PFSK-1 (cell line): ENCODE measurements around the gene MCTP1.

Source experiments
- FOXP2 ChIP-seq: optimal IDR thresholded peaks from 2 replicates; pipeline ENCODE3; 2011; ENCODE audit warnings: borderline replicate concordance, control low read depth, inconsistent platforms; ENCODE audit not compliant: insufficient read depth; ENCODE audit errors: extremely low read length, extremely low read depth
- POLR2AphosphoS5 ChIP-seq: IDR thresholded peaks from 2 replicates; pipeline ENCODE4 v1.6.1; 2012; ENCODE audit warnings: low read depth, mild to moderate bottlenecking, control low read depth, low read length, moderate library complexity
- REST ChIP-seq, 2 experiments: IDR thresholded peaks; 2 replicates each; pipeline versions ENCODE4 v1.6.1 to v1.8.0; 2011 to 2012; ENCODE audit warnings: low read depth in 2 of 2, low read length in 2 of 2, control low read depth in 1 of 2, inconsistent platforms in 1 of 2, mild to moderate bottlenecking in 1 of 2, moderate library complexity in 1 of 2; ENCODE audit not compliant: insufficient read depth in 1 of 2
- SIN3A ChIP-seq: IDR thresholded peaks from 2 replicates; pipeline ENCODE4 v1.6.1; 2012; ENCODE audit warnings: mild to moderate bottlenecking, low read length, moderate library complexity, borderline replicate concordance; ENCODE audit not compliant: insufficient read depth
- TAF1 ChIP-seq: IDR thresholded peaks from 2 replicates; pipeline ENCODE4 v1.6.1; 2012; ENCODE audit warnings: low read length, control low read depth, borderline replicate concordance; ENCODE audit not compliant: insufficient read depth

Gene MCTP1

GRCh38 chr5:95050708-95051107, 234.2 kb downstream of the MCTP1 start:
- no peak for TF ChIP-seq SIN3A

- TF ChIP-seq REST (IDR thresholded peaks at IDR 0.05; ENCODE audit: insufficient read depth in 1 of 2, low read depth in 2 of 2, low read length in 2 of 2) (no peak), SIN3A (no peak), FOXP2 (no peak), TAF1 (no peak), POLR2AphosphoS5 (no peak)
Measured at GRCh38 chr5:95048628-95049027, 236.3 kb downstream of the MCTP1 start.

GRCh38 chr5:95045181-95045965, 239.5 kb downstream of the MCTP1 start:
- TF ChIP-seq TAF1 = no peak
- no peak for TF ChIP-seq FOXP2
- TF ChIP-seq SIN3A = no peak
- no peak for TF ChIP-seq REST (IDR thresholded peaks at IDR 0.05; ENCODE audit: insufficient read depth in 1 of 2, low read depth in 2 of 2, low read length in 2 of 2)
- no peak for TF ChIP-seq POLR2AphosphoS5

- no peak for TF ChIP-seq REST (IDR thresholded peaks at IDR 0.05; ENCODE audit: insufficient read depth in 1 of 2, low read depth in 2 of 2, low read length in 2 of 2)
- no peak for TF ChIP-seq SIN3A
- no peak for TF ChIP-seq FOXP2
- no peak for TF ChIP-seq POLR2AphosphoS5
- TF ChIP-seq TAF1 = no peak
Measured at GRCh38 chr5:95044096-95044495, 240.8 kb downstream of the MCTP1 start.

- TF ChIP-seq POLR2AphosphoS5 (no peak), FOXP2 (no peak), REST (IDR thresholded peaks at IDR 0.05; ENCODE audit: insufficient read depth in 1 of 2, low read depth in 2 of 2, low read length in 2 of 2) (no peak), TAF1 (no peak), SIN3A (no peak)
Measured at GRCh38 chr5:95043648-95044047, 241.2 kb downstream of the MCTP1 start.
